GM13976 (cell line): ENCODE data around the gene CAPN5.

ENCODE experiments used
- DNase-seq: peaks from one replicate; pipeline ENCODE4 v3.0.0; 2012; ENCODE audit warnings: low spot score
- in situ Hi-C: fragments of 300-500 bp; cut with MboI; formaldehyde crosslinking; loops from one replicate; pipeline ENCODE4 v1.12.0; 2022; ENCODE audit warnings: low sequenced_read_pairs, mixed read lengths, inconsistent platforms; ENCODE audit not compliant: unreplicated experiment
- TF ChIP-seq, protein P1 (sequence below): IDR thresholded peaks from 2 replicates; pipeline ENCODE4 v1.5.1; 2012; ENCODE audit warnings: borderline replicate concordance, mild to moderate bottlenecking; ENCODE audit not compliant: insufficient read depth; ENCODE audit errors: extremely low read depth, missing control alignments, control extremely low read depth

Gene CAPN5

GRCh38 chr11:77125191-77125590 lies 58.4 kb downstream of the CAPN5 start:
- in situ Hi-C loops, result no loop called here

GRCh38 chr11:77125695-77126094 lies 58.9 kb downstream of the CAPN5 start:
- DNase-seq, result no peak
- TF ChIP-seq, protein P1, sequence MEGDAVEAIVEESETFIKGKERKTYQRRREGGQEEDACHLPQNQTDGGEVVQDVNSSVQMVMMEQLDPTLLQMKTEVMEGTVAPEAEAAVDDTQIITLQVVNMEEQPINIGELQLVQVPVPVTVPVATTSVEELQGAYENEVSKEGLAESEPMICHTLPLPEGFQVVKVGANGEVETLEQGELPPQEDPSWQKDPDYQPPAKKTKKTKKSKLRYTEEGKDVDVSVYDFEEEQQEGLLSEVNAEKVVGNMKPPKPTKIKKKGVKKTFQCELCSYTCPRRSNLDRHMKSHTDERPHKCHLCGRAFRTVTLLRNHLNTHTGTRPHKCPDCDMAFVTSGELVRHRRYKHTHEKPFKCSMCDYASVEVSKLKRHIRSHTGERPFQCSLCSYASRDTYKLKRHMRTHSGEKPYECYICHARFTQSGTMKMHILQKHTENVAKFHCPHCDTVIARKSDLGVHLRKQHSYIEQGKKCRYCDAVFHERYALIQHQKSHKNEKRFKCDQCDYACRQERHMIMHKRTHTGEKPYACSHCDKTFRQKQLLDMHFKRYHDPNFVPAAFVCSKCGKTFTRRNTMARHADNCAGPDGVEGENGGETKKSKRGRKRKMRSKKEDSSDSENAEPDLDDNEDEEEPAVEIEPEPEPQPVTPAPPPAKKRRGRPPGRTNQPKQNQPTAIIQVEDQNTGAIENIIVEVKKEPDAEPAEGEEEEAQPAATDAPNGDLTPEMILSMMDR, result no peak
- in situ Hi-C loops, result no loop called here

More at GRCh38 chr11:77125191-77125590, 58.4 kb downstream of the CAPN5 start:
- no peak for DNase-seq
- TF ChIP-seq, protein P1, result no peak

GRCh38 chr11:77126156-77126775 lies 59.5 kb downstream of the CAPN5 start:
- in situ Hi-C loops, result no loop called here
- no peak for DNase-seq
- TF ChIP-seq, protein P1, result no peak

DNA sequence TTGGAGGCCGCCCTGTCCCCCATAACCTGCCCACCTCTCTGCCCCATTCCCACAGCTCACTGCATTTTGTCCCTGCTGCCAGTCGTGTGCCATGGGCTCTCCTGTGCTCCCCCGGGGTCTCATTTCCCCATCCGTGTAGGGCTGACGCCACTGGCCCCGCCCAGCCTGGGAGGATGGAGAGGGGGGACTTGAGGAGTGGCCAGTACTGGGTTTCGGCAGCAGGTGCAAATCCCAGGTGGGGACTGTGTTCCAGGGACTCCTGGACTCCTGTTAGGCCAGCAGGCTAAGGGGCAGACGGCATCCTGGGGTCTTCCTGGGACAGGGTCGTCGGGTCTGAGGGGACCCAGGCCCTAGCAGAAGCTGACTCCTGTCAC lies 60.1 kb downstream of the CAPN5 start:
- in situ Hi-C loops, result no loop called here
- TF ChIP-seq, protein P1, result no peak
- no peak for DNase-seq

DNA sequence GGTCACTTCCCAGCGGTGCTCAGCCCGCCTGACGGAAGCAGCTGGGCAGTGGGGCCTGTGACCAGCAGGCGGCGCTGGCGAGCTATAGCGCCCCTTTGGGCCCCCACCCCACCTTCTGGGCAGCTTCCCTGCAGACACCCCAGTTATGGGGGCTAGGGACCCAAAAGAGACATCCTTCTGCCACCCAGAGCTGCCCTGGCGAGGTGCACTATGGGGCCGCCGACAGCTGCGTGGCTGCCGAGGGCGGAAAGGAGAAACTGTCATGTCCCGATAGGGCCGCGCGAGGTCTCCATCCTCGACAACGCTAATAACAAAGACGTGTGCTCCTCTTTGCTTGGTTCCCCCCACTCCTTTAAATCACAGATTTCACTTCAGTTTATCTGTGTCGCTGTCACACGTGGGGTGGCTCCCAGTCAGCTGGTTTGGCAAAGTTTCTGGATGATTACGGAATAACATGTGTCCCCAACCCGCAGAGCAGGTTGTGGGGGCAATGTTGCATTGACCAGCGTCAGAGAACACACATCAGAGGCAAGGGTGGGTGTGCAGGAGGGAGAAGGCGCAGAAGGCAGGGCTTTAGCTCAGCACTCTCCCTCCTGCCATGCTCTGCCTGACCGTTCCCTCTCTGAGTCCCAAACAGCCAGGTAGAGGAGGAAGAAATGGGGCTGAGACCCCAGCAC lies 60.6 kb downstream of the CAPN5 start:
- peak; percentile 87 for DNase-seq
- TF ChIP-seq, protein P1, result peak; percentile 92
- in situ Hi-C loops, result no loop called here

GRCh38 chr11:77127920-77128691 lies 61.3 kb downstream of the CAPN5 start, which contains the start of gene MYO7A:
TSS of gene MYO7A (plus strand) at chr11:77128246. CDS start at chr11:77130635, 2,389 bp downstream.
- no peak for DNase-seq
- TF ChIP-seq, protein P1, result no peak
- in situ Hi-C loops, result no loop called here
